ENCODE results near the gene PRUNE2.

DNA sequence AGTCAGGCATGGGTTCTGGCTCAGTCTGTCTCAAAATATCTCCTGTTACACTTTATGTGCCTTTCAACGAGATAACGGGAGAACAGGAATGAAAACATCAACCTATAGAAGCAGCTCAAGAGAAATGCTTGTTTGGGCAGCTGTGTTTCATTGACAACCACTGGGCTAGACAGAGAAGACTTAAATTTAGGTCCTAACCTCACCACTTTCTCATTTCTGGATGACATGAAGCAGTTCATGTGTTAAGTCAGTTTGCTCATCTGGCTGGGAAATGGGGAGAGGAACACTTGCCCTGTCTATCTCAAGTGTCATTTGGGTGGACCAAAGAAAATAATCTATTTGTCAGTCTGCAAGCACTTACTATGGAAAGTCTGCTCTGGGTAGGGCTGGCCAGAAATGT, 208.4 kb downstream of the PRUNE2 start:
- no peak for TF ChIP-seq TAF1 (IDR thresholded peaks at IDR 0.05; ENCODE audit: borderline replicate concordance, insufficient read depth, low read length)
- TF ChIP-seq SIN3A (IDR thresholded peaks at IDR 0.05; ENCODE audit: borderline replicate concordance, insufficient read depth, low read length): no peak
- TF ChIP-seq POLR2AphosphoS5 (IDR thresholded peaks at IDR 0.05; ENCODE audit: low read depth, low read length): no peak
